Neural progenitor cell (in vitro differentiated cells): Measurements from ENCODE around the gene OR11L1. TPM values are rescaled to one million over a fixed set of nuclear protein-coding genes. Genes with fewer than 3 reads are reported as not detected.

ENCODE experiments used
- DNase-seq: peaks from one replicate; pipeline ENCODE4 v3.0.0-alpha.2; 2016; ENCODE audit warnings: low spot score
- H2AFZ ChIP-seq: fragments of 200-600 bp; sonication (generic); replicated peaks from 2 replicates; pipeline ENCODE4 v1.6.1; 2016; ENCODE audit warnings: antibody characterized with exemption
- H3F3A ChIP-seq: fragments of 200-600 bp; sonication (generic); 2 replicates; pipeline ENCODE4 v1.6.1; 2016; ENCODE audit warnings: antibody characterized with exemption, low read depth
- H3K27ac ChIP-seq: fragments of 200-600 bp; sonication (generic); 2 replicates; pipeline ENCODE4 v1.5.1; 2016; ENCODE audit warnings: mild to moderate bottlenecking
- H3K27me3 ChIP-seq: fragments of 200-600 bp; sonication (generic); 2 replicates; pipeline ENCODE4 v1.6.1; 2016; ENCODE audit warnings: mild to moderate bottlenecking, moderate library complexity
- H3K36me3 ChIP-seq: fragments of 200-600 bp; sonication (generic); 2 replicates; pipeline ENCODE4 v1.5.1; 2016
- H3K4me1 ChIP-seq: fragments of 200-600 bp; sonication (generic); 2 replicates; pipeline ENCODE4 v1.6.1; 2016; ENCODE audit warnings: mixed run types
- H3K4me2 ChIP-seq: fragments of 200-600 bp; sonication (generic); 2 replicates; pipeline ENCODE4 v1.6.1; 2016
- H3K4me3 ChIP-seq: fragments of 200-600 bp; sonication (generic); 2 replicates; pipeline ENCODE4 v1.5.1; 2016
- H3K79me2 ChIP-seq: fragments of 200-600 bp; sonication (generic); 2 replicates; pipeline ENCODE4 v1.6.1; 2016; ENCODE audit warnings: low read depth
- H3K9ac ChIP-seq: fragments of 200-600 bp; sonication (generic); 2 replicates; pipeline ENCODE4 v1.6.1; 2016
- H3K9me3 ChIP-seq: fragments of 200-600 bp; sonication (generic); 2 replicates; pipeline ENCODE4 v1.5.1; 2016; ENCODE audit warnings: low read depth
- H4K20me1 ChIP-seq: fragments of 200-600 bp; sonication (generic); 2 replicates; pipeline ENCODE4 v1.6.1; 2016; ENCODE audit warnings: low read depth
- H3K27ac Mint-ChIP-seq: 3 replicates; pipeline ENCODE4 v1.8.0; 2021; ENCODE audit warnings: mixed read lengths
- H3K27me3 Mint-ChIP-seq: 2 replicates; pipeline ENCODE4 v1.8.0; 2022; ENCODE audit warnings: low read depth, mild to moderate bottlenecking, inconsistent platforms, moderate library complexity, mixed read lengths; ENCODE audit not compliant: insufficient read depth
- H3K36me3 Mint-ChIP-seq: 3 replicates; pipeline ENCODE4 v1.8.0; 2021; ENCODE audit warnings: mixed read lengths
- H3K4me1 Mint-ChIP-seq: 3 replicates; pipeline ENCODE4 v1.8.0; 2021; ENCODE audit warnings: mixed read lengths
- H3K4me3 Mint-ChIP-seq: 3 replicates; pipeline ENCODE4 v1.8.0; 2021; ENCODE audit warnings: mild to moderate bottlenecking, moderate library complexity, mixed read lengths
- H3K9me3 Mint-ChIP-seq: 3 replicates; pipeline ENCODE4 v1.8.0; 2020; ENCODE audit warnings: mixed read lengths
- CTCF ChIP-seq: fragments of 200-600 bp; sonication (generic); IDR thresholded peaks from 2 replicates; pipeline ENCODE4 v1.5.1; 2017; ENCODE audit warnings: antibody characterized with exemption, mild to moderate bottlenecking
- EZH2 ChIP-seq: fragments of 200-600 bp; sonication (generic); IDR thresholded peaks from 2 replicates; pipeline ENCODE4 v1.6.1; 2017; ENCODE audit warnings: antibody characterized with exemption, mild to moderate bottlenecking, moderate library complexity
- EZH2phosphoT487 ChIP-seq: fragments of 200-600 bp; sonication (generic); IDR thresholded peaks from 2 replicates; pipeline ENCODE4 v1.6.1; 2017; ENCODE audit warnings: antibody characterized with exemption
- total RNA-seq: library from RNA; depleted of rRNA; stranded (reverse); fragments of >200 nt; gene quantifications from 2 replicates; pipeline ENCODE4 v1.2.3, GENCODE V29; 2015; ENCODE audit warnings: low replicate concordance

Gene OR11L1
- total RNA-seq, 1 donor from 2014 or later: not detected

DNA sequence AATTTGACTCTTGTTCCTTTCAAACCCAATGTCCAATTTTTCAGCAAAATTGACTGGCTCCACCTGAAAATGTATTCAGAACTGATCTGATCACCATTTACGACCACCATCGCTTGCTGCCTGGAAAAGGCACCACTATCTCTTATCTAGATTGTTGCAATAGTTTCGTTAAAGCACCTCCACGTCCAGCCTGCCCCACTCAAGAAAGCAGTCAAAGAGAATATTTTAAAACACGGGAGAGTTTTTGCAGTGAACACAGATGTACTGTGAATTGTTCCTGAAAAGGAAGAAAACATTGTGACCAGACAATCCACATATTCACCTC is 4.0 kb upstream of the OR11L1 start:
- TF ChIP-seq CTCF (no peak), EZH2 (no peak), EZH2phosphoT487 (no peak)
- Mint-ChIP-seq H3K27me3 (no peaks in the 10 kb centered on the region), H3K36me3 (no peaks in the 10 kb centered on the region), H3K4me3 (no peak overlapping the region), H3K9me3 (peaks cover 9% of the 10 kb centered on the region), H3K4me1 (no peaks in the 10 kb centered on the region), H3K27ac (no peak overlapping the region)
- Histone ChIP-seq H3K36me3 (no peaks in the 10 kb centered on the region), H3K27me3 (no peaks in the 10 kb centered on the region), H3K4me3 (no peak overlapping the region), H3K9me3 (peaks cover 19% of the 10 kb centered on the region), H4K20me1 (no peaks in the 10 kb centered on the region), H3K27ac (no peak overlapping the region), H3K9ac (no peak overlapping the region), H3K79me2 (no peaks in the 10 kb centered on the region), H3K4me2 (no peak overlapping the region), H2AFZ (no peak overlapping the region), H3F3A (no peaks in the 10 kb centered on the region), H3K4me1 (no peaks in the 10 kb centered on the region)
- no peak for DNase-seq

- Mint-ChIP-seq H3K4me3 (no peak overlapping the region), H3K27ac (no peak overlapping the region), H3K27me3 (no peaks in the 10 kb centered on the region), H3K4me1 (no peaks in the 10 kb centered on the region), H3K9me3 (peaks cover 9% of the 10 kb centered on the region), H3K36me3 (no peaks in the 10 kb centered on the region)
- TF ChIP-seq EZH2: no peak
- TF ChIP-seq CTCF: no peak
- Histone ChIP-seq H3K4me1 (no peaks in the 10 kb centered on the region), H3K79me2 (no peaks in the 10 kb centered on the region), H3K27ac (no peak overlapping the region), H3K36me3 (no peaks in the 10 kb centered on the region), H3K4me2 (no peak overlapping the region), H3K4me3 (no peak overlapping the region), H4K20me1 (no peaks in the 10 kb centered on the region), H3K9me3 (peaks cover 19% of the 10 kb centered on the region), H3F3A (no peaks in the 10 kb centered on the region), H2AFZ (no peak overlapping the region), H3K9ac (no peak overlapping the region), H3K27me3 (no peaks in the 10 kb centered on the region)
- no peak for DNase-seq
Measured at GRCh38 chr1:247845011-247845692, 3.5 kb upstream of the OR11L1 start.

DNA sequence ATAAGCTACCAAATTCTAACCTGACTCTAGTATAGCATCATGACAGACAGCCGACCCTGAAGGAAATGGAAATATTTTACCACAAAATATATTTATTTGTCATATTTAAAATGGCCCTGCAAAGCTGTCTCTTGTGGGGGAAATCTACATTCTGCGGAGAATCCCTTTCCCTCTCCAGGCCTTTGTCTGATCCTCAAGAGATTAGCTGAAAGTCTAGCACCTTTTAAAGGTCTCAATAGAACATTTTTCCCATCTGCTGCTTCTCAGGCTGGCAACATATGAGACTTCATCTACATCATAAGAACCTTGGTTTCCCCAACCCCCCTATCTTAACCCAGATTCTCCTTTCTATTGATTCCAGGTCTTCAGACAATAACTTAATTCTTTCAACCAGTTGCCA is 1.7 kb upstream of the OR11L1 start:
- TF ChIP-seq CTCF: no peak
- no peak for TF ChIP-seq EZH2phosphoT487
- no peak for TF ChIP-seq EZH2
- H3K27ac ChIP-seq: no peak overlapping the region
- H3F3A ChIP-seq: no peaks in the 10 kb centered on the region
- no peak overlapping the region for H3K9ac ChIP-seq
- H3K27me3 Mint-ChIP-seq: no peaks in the 10 kb centered on the region
- H3K36me3 Mint-ChIP-seq: no peaks in the 10 kb centered on the region
- no peaks in the 10 kb centered on the region for H3K36me3 ChIP-seq
- H3K9me3 ChIP-seq: peaks cover 19% of the 10 kb centered on the region
- no peaks in the 10 kb centered on the region for H3K4me1 ChIP-seq
- no peak overlapping the region for H3K4me3 Mint-ChIP-seq
- peaks cover 10% of the 10 kb centered on the region for H3K9me3 Mint-ChIP-seq
- no peaks in the 10 kb centered on the region for H4K20me1 ChIP-seq
- DNase-seq: no peak
- no peak overlapping the region for H3K4me2 ChIP-seq
- H3K27ac Mint-ChIP-seq: no peak overlapping the region
- no peak overlapping the region for H3K4me3 ChIP-seq
- H2AFZ ChIP-seq: no peak overlapping the region
- no peaks in the 10 kb centered on the region for H3K79me2 ChIP-seq
- no peaks in the 10 kb centered on the region for H3K27me3 ChIP-seq
- H3K4me1 Mint-ChIP-seq: no peaks in the 10 kb centered on the region
